H9 (cell line): ENCODE results near the gene ILF3. TPM values are rescaled to one million over a fixed set of nuclear protein-coding genes. Genes with fewer than 3 reads are reported as not detected.

ENCODE experiments used
- DNase-seq: peaks from one replicate; pipeline ENCODE4 v3.0.0-alpha.2; 2017
- H2AFZ ChIP-seq: one replicate; pipeline ENCODE4 v1.6.1; 2013; ENCODE audit warnings: mild to moderate bottlenecking, low read length, control low read depth, moderate library complexity
- H2AK5ac ChIP-seq: 2 replicates; pipeline ENCODE4 v1.6.1; 2013; ENCODE audit warnings: low read length, control low read depth, mixed read lengths; ENCODE audit not compliant: insufficient read length
- H2BK120ac ChIP-seq: one replicate; pipeline ENCODE4 v1.6.1; 2013; ENCODE audit warnings: low read depth, mild to moderate bottlenecking, low read length, control low read depth, inconsistent platforms; ENCODE audit not compliant: poor library complexity, severe bottlenecking
- H2BK12ac ChIP-seq: 2 replicates; pipeline ENCODE4 v1.6.1; 2013; ENCODE audit warnings: low read length, control low read depth, mixed read lengths, low read depth; ENCODE audit not compliant: insufficient read length
- H2BK15ac ChIP-seq: 2 replicates; pipeline ENCODE4 v1.6.1; 2013; ENCODE audit warnings: low read depth, low read length, control low read depth
- H2BK20ac ChIP-seq: one replicate; pipeline ENCODE4 v1.6.1; 2013; ENCODE audit warnings: low read depth, mild to moderate bottlenecking, low read length, control low read depth, inconsistent platforms; ENCODE audit not compliant: poor library complexity, severe bottlenecking
- H2BK5ac ChIP-seq: 2 replicates; pipeline ENCODE4 v1.6.1; 2013; ENCODE audit warnings: low read length, control low read depth, mixed read lengths; ENCODE audit not compliant: insufficient read length
- H3K14ac ChIP-seq: 2 replicates; pipeline ENCODE4 v1.6.1; 2013; ENCODE audit warnings: low read length, control low read depth; ENCODE audit not compliant: insufficient read depth
- H3K18ac ChIP-seq: 2 replicates; pipeline ENCODE4 v1.6.1; 2013; ENCODE audit warnings: low read depth, mild to moderate bottlenecking, mixed read lengths, low read length, control low read depth; ENCODE audit not compliant: insufficient read length
- H3K23ac ChIP-seq: 2 replicates; pipeline ENCODE4 v1.6.1; 2013; ENCODE audit warnings: low read length, control low read depth, mixed read lengths, low read depth; ENCODE audit not compliant: insufficient read length
- H3K23me2 ChIP-seq: 2 replicates; pipeline ENCODE4 v1.6.1; 2013; ENCODE audit warnings: low read depth, mild to moderate bottlenecking, mixed read lengths, low read length, control low read depth; ENCODE audit not compliant: insufficient read length, poor library complexity, severe bottlenecking
- H3K27ac ChIP-seq: 2 replicates; pipeline ENCODE4 v1.5.1; 2013; ENCODE audit warnings: low read length, control low read depth, mixed read lengths, low read depth; ENCODE audit not compliant: insufficient read length
- H3K27me3 ChIP-seq: 2 replicates; pipeline ENCODE4 v1.6.1; 2013; ENCODE audit warnings: low read length, control low read depth, inconsistent platforms; ENCODE audit not compliant: insufficient read depth
- H3K4ac ChIP-seq: 2 replicates; pipeline ENCODE4 v1.6.1; 2013; ENCODE audit warnings: low read depth, mild to moderate bottlenecking, control low read depth, inconsistent platforms, low read length, moderate library complexity
- H3K4me1 ChIP-seq: 2 replicates; pipeline ENCODE4 v1.6.1; 2013; ENCODE audit warnings: low read length, control low read depth, inconsistent platforms; ENCODE audit not compliant: insufficient read depth
- H3K4me2 ChIP-seq: 2 replicates; pipeline ENCODE4 v1.6.1; 2013; ENCODE audit warnings: low read length, control low read depth, mixed read lengths; ENCODE audit not compliant: insufficient read length, insufficient read depth
- H3K56ac ChIP-seq: 2 replicates; pipeline ENCODE4 v1.6.1; 2013; ENCODE audit warnings: low read depth, mild to moderate bottlenecking, mixed read lengths, low read length, control low read depth; ENCODE audit not compliant: insufficient read length
- H3K79me1 ChIP-seq: 2 replicates; pipeline ENCODE4 v1.6.1; 2013; ENCODE audit warnings: low read depth, mild to moderate bottlenecking, moderate library complexity, low read length, control low read depth, inconsistent platforms; ENCODE audit not compliant: insufficient read depth, poor library complexity, severe bottlenecking
- H3K79me2 ChIP-seq: 2 replicates; pipeline ENCODE4 v1.6.1; 2013; ENCODE audit warnings: low read length, control low read depth, inconsistent platforms; ENCODE audit not compliant: insufficient read depth
- H3K9ac ChIP-seq: 2 replicates; pipeline ENCODE4 v1.6.1; 2013; ENCODE audit warnings: low read length, control low read depth, mixed read lengths; ENCODE audit not compliant: insufficient read length; ENCODE audit errors: extremely low read depth
- H3K9me3 ChIP-seq: one replicate; pipeline ENCODE4 v1.6.1; 2013; ENCODE audit warnings: low read depth, low read length, inconsistent platforms; ENCODE audit not compliant: control insufficient read depth
- H3T11ph ChIP-seq: one replicate; pipeline ENCODE4 v1.6.1; 2013; ENCODE audit warnings: mild to moderate bottlenecking, low read length, control low read depth, inconsistent platforms
- H4K20me1 ChIP-seq: one replicate; pipeline ENCODE4 v1.6.1; 2013; ENCODE audit not compliant: control insufficient read depth, insufficient read length, insufficient read depth
- H4K5ac ChIP-seq: 2 replicates; pipeline ENCODE4 v1.6.1; 2013; ENCODE audit warnings: low read depth, mild to moderate bottlenecking, mixed read lengths, low read length, control low read depth; ENCODE audit not compliant: insufficient read length
- H4K8ac ChIP-seq: replicated peaks from 2 replicates; pipeline ENCODE4 v1.6.1; 2013; ENCODE audit warnings: low read length, control low read depth, mixed read lengths, low read depth; ENCODE audit not compliant: insufficient read length
- H4K91ac ChIP-seq: 2 replicates; pipeline ENCODE4 v1.6.1; 2013; ENCODE audit warnings: low read depth, mild to moderate bottlenecking, moderate library complexity, mixed read lengths, low read length, control low read depth; ENCODE audit not compliant: insufficient read length
- H3K27ac Mint-ChIP-seq, 3 experiments: 2 replicates in 2 of 3; 3 replicates in 1 of 3; pipeline ENCODE4 v1.8.0; 2020 to 2021; ENCODE audit warnings: mixed read lengths in 3 of 3, mild to moderate bottlenecking in 1 of 3, moderate library complexity in 1 of 3
- H3K27me3 Mint-ChIP-seq: 2 replicates; pipeline ENCODE4 v1.8.0; 2021; ENCODE audit warnings: low read depth, mild to moderate bottlenecking, moderate library complexity, mixed read lengths
- H3K36me3 Mint-ChIP-seq, 3 experiments: 2 replicates in 2 of 3; 3 replicates in 1 of 3; pipeline ENCODE4 v1.8.0; 2020 to 2021; ENCODE audit warnings: low read depth in 3 of 3, mixed read lengths in 3 of 3; ENCODE audit not compliant: insufficient read depth in 1 of 3
- H3K4me1 Mint-ChIP-seq, 2 experiments: 2 replicates each; pipeline ENCODE4 v1.8.0; 2020; ENCODE audit warnings: mixed read lengths in 2 of 2
- H3K4me3 Mint-ChIP-seq, 2 experiments: 2 replicates in 1 of 2; 3 replicates in 1 of 2; pipeline ENCODE4 v1.8.0; 2020 to 2021; ENCODE audit warnings: mild to moderate bottlenecking in 2 of 2, mixed read lengths in 2 of 2, moderate library complexity in 1 of 2
- H3K9me3 Mint-ChIP-seq, 2 experiments: 2 replicates in 1 of 2; 3 replicates in 1 of 2; pipeline ENCODE4 v1.8.0; 2020; ENCODE audit warnings: mild to moderate bottlenecking in 2 of 2, mixed read lengths in 2 of 2, moderate library complexity in 1 of 2
- WGBS: extraction: QIAGEN DNeasy Blood & Tissue Kit; methylation state at CpG from one replicate; pipeline ENCODE4 v1.1.7; 2013; ENCODE audit warnings: missing lambda C conversion rate, low lambda C conversion rate, mixed read lengths; ENCODE audit not compliant: insufficient read length; ENCODE audit errors: extremely low coverage; 5-methylcytosine and 5-hydroxymethylcytosine counted together
- total RNA-seq: library from RNA; stranded (reverse); gene quantifications from 2 replicates; pipeline ENCODE4 v1.2.1, GENCODE V29; 2021
- TF ChIP-seq, protein P1 (sequence below): fragments of 200-600 bp; sonication (generic); conservative IDR thresholded peaks from 3 replicates; pipeline ENCODE4 v1.8.0; 2021; ENCODE audit warnings: antibody characterized with exemption, mild to moderate bottlenecking

ILF3 gene
- total RNA-seq, 1 experiment from 2014 or later, result 841 TPM

DNA sequence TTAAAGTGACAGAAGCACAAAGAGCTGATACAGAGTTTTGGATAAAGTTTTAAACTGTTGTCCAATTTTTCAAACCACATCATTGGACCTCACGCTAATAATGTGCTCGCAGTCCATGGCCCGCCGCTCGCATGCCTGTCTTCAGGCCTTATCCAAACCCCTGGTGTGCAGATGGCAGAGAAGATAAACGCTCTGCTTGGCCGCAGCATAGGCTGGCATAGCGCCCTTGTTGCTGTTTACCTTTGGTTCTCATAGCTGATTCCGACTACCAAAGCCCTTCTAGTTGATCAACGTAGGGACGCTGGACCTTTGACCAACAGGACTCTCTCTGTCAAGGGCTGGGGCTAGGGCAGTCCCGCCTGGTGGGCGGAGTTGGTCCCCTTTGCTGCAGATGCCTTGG, 23.6 kb downstream of the ILF3 start:
- H3K9ac ChIP-seq, result no peak overlapping the region
- H3K79me2 ChIP-seq, result peaks cover 9% of the 10 kb centered on the region; the same call in 1 of the 2 replicates
- WGBS, result no CpG with 5 or more reads among the region's 13 CpGs
- no peaks in the 10 kb centered on the region; the same call in 1 of the 2 replicates for H3K27me3 Mint-ChIP-seq
- no peaks in the 10 kb centered on the region for H3K9me3 ChIP-seq
- no peak overlapping the region for H2BK15ac ChIP-seq
- no peak overlapping the region for H3K4me3 Mint-ChIP-seq
- H3K9me3 Mint-ChIP-seq, result no peaks in the 10 kb centered on the region
- no peak overlapping the region for H4K8ac ChIP-seq
- no peak overlapping the region for H4K91ac ChIP-seq
- H4K5ac ChIP-seq, result no peak overlapping the region
- H3K56ac ChIP-seq, result no peak overlapping the region
- H3K4ac ChIP-seq, result no peak overlapping the region
- H3K4me1 Mint-ChIP-seq, result no peaks in the 10 kb centered on the region
- H3K4me1 ChIP-seq, result no peaks in the 10 kb centered on the region
- no peaks in the 10 kb centered on the region for H4K20me1 ChIP-seq
- DNase-seq, result no peak
- H2AK5ac ChIP-seq, result no peak overlapping the region
- no peaks in the 10 kb centered on the region for H3K23me2 ChIP-seq
- no peak overlapping the region for H2AFZ ChIP-seq
- no peak overlapping the region for H3T11ph ChIP-seq
- H3K27ac ChIP-seq, result no peak overlapping the region
- H3K23ac ChIP-seq, result no peak overlapping the region
- no peak overlapping the region for H3K14ac ChIP-seq
- H3K36me3 Mint-ChIP-seq, result peaks cover 69 to 100% (median 97%) of the 10 kb centered on the region in 3 experiments
- no peak overlapping the region for H2BK12ac ChIP-seq
- peak overlapping the region in 1 of 3 experiments; percentile 28; a peak in 1 of 7 replicates for H3K27ac Mint-ChIP-seq
- H3K27me3 ChIP-seq, result no peaks in the 10 kb centered on the region
- no peak overlapping the region for H2BK120ac ChIP-seq
- H2BK20ac ChIP-seq, result no peak overlapping the region
- no peak overlapping the region for H3K4me2 ChIP-seq
- no peak overlapping the region for H2BK5ac ChIP-seq
- TF ChIP-seq, protein P1, sequence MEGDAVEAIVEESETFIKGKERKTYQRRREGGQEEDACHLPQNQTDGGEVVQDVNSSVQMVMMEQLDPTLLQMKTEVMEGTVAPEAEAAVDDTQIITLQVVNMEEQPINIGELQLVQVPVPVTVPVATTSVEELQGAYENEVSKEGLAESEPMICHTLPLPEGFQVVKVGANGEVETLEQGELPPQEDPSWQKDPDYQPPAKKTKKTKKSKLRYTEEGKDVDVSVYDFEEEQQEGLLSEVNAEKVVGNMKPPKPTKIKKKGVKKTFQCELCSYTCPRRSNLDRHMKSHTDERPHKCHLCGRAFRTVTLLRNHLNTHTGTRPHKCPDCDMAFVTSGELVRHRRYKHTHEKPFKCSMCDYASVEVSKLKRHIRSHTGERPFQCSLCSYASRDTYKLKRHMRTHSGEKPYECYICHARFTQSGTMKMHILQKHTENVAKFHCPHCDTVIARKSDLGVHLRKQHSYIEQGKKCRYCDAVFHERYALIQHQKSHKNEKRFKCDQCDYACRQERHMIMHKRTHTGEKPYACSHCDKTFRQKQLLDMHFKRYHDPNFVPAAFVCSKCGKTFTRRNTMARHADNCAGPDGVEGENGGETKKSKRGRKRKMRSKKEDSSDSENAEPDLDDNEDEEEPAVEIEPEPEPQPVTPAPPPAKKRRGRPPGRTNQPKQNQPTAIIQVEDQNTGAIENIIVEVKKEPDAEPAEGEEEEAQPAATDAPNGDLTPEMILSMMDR, result no peak
- H3K18ac ChIP-seq, result no peak overlapping the region
- H3K79me1 ChIP-seq, result peaks cover 8% of the 10 kb centered on the region
